ENCODE measurements around the gene IRX1. TPM values are rescaled to one million over a fixed set of nuclear protein-coding genes. Genes with fewer than 3 reads are reported as not detected.

IRX1 gene
- total and polyA plus RNA-seq, 2 of the 8 experiments (the other 6 are each of a cell fraction or from before 2014, with no cell fraction given), result 2.6 to 3.9 TPM

GRCh38 chr5:3612591-3613042 is 17.0 kb downstream of the IRX1 start:
- no peak overlapping the region for H2AK5ac ChIP-seq (ENCODE audit: low read depth, low read length)
- no peak overlapping the region for H4K8ac ChIP-seq (ENCODE audit: extremely low read depth, insufficient read depth, low read length)
- H3K18ac ChIP-seq (ENCODE audit: extremely low read depth, low read length), result no peak overlapping the region
- H3K36me3 ChIP-seq (ENCODE audit: control insufficient read depth in 2 of 4, insufficient read depth in 4 of 4, low read length in 3 of 4), result peaks cover 0 to 6% (median 0%) of the 10 kb centered on the region in 4 experiments; a peak in 1 of 8 replicates
- no peak overlapping the region for H2BK15ac ChIP-seq (ENCODE audit: low read length)
- H2BK20ac ChIP-seq (ENCODE audit: low read length), result no peak overlapping the region
- peaks cover 0 to 2% (median under 1%) of the 10 kb centered on the region in 4 experiments; a peak in 2 of 7 replicates for H3K4me1 ChIP-seq (replicated peaks in 1 of 4; ENCODE audit: control insufficient read depth in 3 of 4, insufficient read depth in 4 of 4, low read length in 3 of 4)
- H3K27me3 ChIP-seq (replicated peaks in 1 of 4; ENCODE audit: control insufficient read depth in 3 of 4, extremely low read depth in 1 of 4, insufficient read depth in 3 of 4, low read length in 3 of 4), result peaks cover 0 to 3% (median under 1%) of the 10 kb centered on the region in 4 experiments; a peak in 1 of 7 replicates
- no peak overlapping the region for H3K4me3 ChIP-seq (ENCODE audit: extremely low read depth in 1 of 4, insufficient read depth in 2 of 4, low read depth in 3 of 4, low read length in 4 of 4)
- CTCF ChIA-PET (ENCODE audit: partially characterized antibody), result no interaction called here
- no peak overlapping the region for H3K4ac ChIP-seq (replicated peaks; ENCODE audit: insufficient read length, low read depth, low read length)
- no peaks in the 10 kb centered on the region; the same call in 1 of the 2 replicates for H3K23me2 ChIP-seq (ENCODE audit: low read depth, low read length)
- H2BK5ac ChIP-seq (ENCODE audit: low read depth, low read length), result no peak overlapping the region
- H3K4me2 ChIP-seq (ENCODE audit: insufficient read depth in 1 of 2, low read depth in 2 of 2, low read length in 2 of 2), result no peak overlapping the region
- H4K5ac ChIP-seq (ENCODE audit: insufficient read length, low read depth, low read length), result no peak overlapping the region
- H3K27ac ChIP-seq (ENCODE audit: low read depth, low read length), result no peak overlapping the region
- no peak overlapping the region for H2BK120ac ChIP-seq (replicated peaks; ENCODE audit: low read depth, low read length)
- no peaks in the 10 kb centered on the region for H3K79me1 ChIP-seq (ENCODE audit: low read depth, low read length)
- H2AFZ ChIP-seq (ENCODE audit: low read length), result no peak overlapping the region
- H4K91ac ChIP-seq (replicated peaks; ENCODE audit: insufficient read length, low read length), result no peak overlapping the region
- FAIRE-seq (no peak), DNase-seq (ENCODE audit: low read depth in 1 of 2, low spot score in 2 of 2) (no peak)
- no peak overlapping the region for H3K56ac ChIP-seq (replicated peaks; ENCODE audit: insufficient read length, low read depth, low read length)
- H3K14ac ChIP-seq (ENCODE audit: insufficient read length), result no peak overlapping the region
- H3K9ac ChIP-seq (replicated peaks in 1 of 4; ENCODE audit: extremely low read depth in 1 of 4, low read depth in 3 of 4, low read length in 3 of 4), result no peak overlapping the region
- H4K20me1 ChIP-seq (replicated peaks in 1 of 2; ENCODE audit: control insufficient read depth in 1 of 2, insufficient read depth in 2 of 2, low read length in 2 of 2), result no peaks in the 10 kb centered on the region
- POLR2A ChIA-PET (ENCODE audit: partially characterized antibody), result no interaction called here
- H2BK12ac ChIP-seq (ENCODE audit: low read depth, low read length), result no peak overlapping the region
- H3K23ac ChIP-seq (ENCODE audit: insufficient read length), result no peak overlapping the region
- H3K9me3 ChIP-seq (ENCODE audit: insufficient read depth in 2 of 2, low read depth in 1 of 2, low read length in 1 of 2), result no peaks in the 10 kb centered on the region
- no peaks in the 10 kb centered on the region for H3K79me2 ChIP-seq (ENCODE audit: control insufficient read depth in 1 of 2, insufficient read depth in 2 of 2, low read length in 2 of 2)
- 90% methylated on average over 5 of the region's 5 CpGs; no CpG with 5 or more reads in 1 of the 2 experiments for WGBS, 2 experiments (ENCODE audit: extremely low coverage in 1 of 2, insufficient coverage in 1 of 2, insufficient read length in 1 of 2, insufficient replicate concordance in 2 of 2, low coverage in 1 of 2, low lambda C conversion rate in 2 of 2, missing lambda C conversion rate in 1 of 2)
- TF ChIP-seq, protein P1, sequence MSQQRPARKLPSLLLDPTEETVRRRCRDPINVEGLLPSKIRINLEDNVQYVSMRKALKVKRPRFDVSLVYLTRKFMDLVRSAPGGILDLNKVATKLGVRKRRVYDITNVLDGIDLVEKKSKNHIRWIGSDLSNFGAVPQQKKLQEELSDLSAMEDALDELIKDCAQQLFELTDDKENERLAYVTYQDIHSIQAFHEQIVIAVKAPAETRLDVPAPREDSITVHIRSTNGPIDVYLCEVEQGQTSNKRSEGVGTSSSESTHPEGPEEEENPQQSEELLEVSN (IDR thresholded peaks at IDR 0.05), result no peak
- TF ChIP-seq TAF1 (IDR thresholded peaks at IDR 0.05; ENCODE audit: low read depth, low read length) (no peak), NANOG (IDR thresholded peaks at IDR 0.05; ENCODE audit: insufficient read depth, low read depth, low read length, poor library complexity, severe bottlenecking) (no peak), PHF8 (conservative IDR thresholded peaks at IDR 0.05; ENCODE audit: low read depth, low read length) (no peak), TEAD4 (IDR thresholded peaks at IDR 0.05; ENCODE audit: low read depth, low read length) (no peak), TBP (IDR thresholded peaks at IDR 0.05; ENCODE audit: low read depth, low read length) (no peak), RFX5 (IDR thresholded peaks at IDR 0.05; ENCODE audit: borderline replicate concordance, low read depth, low read length) (no peak), HDAC2 (IDR thresholded peaks at IDR 0.05; ENCODE audit: borderline replicate concordance in 1 of 2, low read depth in 2 of 2, low read length in 2 of 2) (no peak), MAFK (IDR thresholded peaks at IDR 0.05; ENCODE audit: low read depth, low read length) (no peak), KDM4A (IDR thresholded peaks at IDR 0.05; ENCODE audit: low read depth, low read length, severe bottlenecking) (no peak), ZNF274 (IDR thresholded peaks at IDR 0.05; ENCODE audit: borderline replicate concordance, extremely low read depth, low read length) (no peak), BRCA1 (IDR thresholded peaks at IDR 0.05; ENCODE audit: low read depth, low read length) (no peak), SIRT6 (IDR thresholded peaks at IDR 0.05; ENCODE audit: low read length) (no peak), GABPA (IDR thresholded peaks at IDR 0.05; ENCODE audit: borderline replicate concordance, insufficient read depth, low read length) (no peak)
